Occipital lobe (tissue), 2 donors: ENCODE measurements around the gene C20orf141. TPM values are rescaled to one million over a fixed set of nuclear protein-coding genes. Genes with fewer than 3 reads are reported as not detected.
"Not testable (repeated sequence)": the region's sequence is repeated elsewhere in the genome, so short reads cannot be mapped to it uniquely, and the experiment has no call there.

Experiments
- DNase-seq: peaks from one replicate; lab custom pipeline; 2025; lab: John Stamatoyannopoulos, UW
- total RNA-seq: library from RNA; depleted of rRNA; stranded (reverse); fragments of >200 nt; gene quantifications from one replicate; pipeline ENCODE4 v1.2.3, GENCODE V29; 2014

C20orf141 gene
- total RNA-seq, 1 donor from 2014 or later: not detected

- DNase-seq: no peak
Observed at GRCh38 chr20:2799688-2800520, 14.9 kb upstream of the C20orf141 start.

GRCh38 chr20:2800521-2801285, 14.1 kb upstream of the C20orf141 start, which contains the start of gene CPXM1:
Gene CPXM1 (minus strand): TSS chr20:2800627. CDS start chr20:2800572, 55 bp downstream.
- no peak for DNase-seq

DNA sequence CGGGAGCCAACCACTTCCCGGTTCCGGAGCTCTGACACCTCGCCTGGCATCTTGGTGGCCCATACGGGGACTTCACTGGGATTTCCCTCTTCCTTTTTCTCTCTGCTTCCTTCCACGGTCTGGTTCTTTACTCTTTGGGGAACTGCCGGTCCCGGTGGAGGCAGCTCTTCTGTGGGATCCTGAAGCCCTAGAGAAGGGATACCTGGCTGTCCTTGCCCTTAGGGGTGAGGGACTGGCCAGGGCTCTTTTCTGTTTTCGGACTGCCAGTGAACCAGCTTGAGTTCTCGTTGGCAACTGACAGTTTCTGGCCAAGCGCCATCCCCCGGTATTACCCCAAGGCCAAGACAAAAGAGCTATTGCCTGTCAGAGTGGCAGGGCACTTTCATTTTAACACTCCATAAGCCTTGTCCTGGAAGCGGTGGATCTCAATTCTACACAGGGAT, 13.5 kb upstream of the C20orf141 start:
- no peak for DNase-seq

GRCh38 chr20:2804041-2804828, 10.6 kb upstream of the C20orf141 start:
- no peak for DNase-seq

DNA sequence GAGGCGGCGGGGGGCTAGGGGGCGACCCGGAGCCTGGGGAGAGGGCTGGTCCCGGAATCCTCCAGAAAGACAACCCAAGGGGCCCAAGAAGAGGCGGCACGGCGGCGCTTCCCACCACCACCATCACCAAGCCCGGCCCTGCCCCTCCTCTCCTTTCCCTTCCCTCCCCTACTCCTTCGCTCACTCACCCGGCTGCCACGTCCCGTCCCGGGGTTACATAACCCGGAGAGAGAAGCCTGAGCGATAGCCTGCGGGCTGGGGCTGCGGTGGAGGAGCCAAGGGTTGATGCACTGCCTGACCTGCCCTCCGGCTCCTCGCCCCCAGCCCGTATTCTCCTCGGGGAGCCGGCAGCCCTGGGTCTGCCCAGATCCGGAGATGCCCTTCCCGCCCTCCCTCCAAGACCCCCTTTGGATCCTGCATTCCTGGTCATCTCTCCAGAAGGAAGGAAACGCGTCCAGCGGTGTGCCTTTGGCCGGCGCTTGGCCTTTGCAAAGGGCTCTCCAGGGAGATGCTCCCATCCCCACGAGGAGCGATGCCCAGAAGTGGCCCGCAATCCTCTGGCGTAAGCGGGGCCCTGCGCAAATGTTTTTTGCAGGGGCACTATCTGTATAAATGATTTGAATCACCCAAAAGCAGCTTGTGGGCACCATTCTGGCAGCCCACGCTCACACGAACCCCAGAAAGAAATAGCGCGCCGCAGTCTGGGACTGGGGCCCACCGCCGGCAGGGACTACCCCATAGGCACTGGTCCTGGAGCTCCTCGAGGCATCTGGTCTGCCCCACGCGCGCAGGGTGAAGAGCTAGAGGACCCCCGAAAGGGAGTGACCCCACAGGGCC, 9.7 kb upstream of the C20orf141 start:
- DNase-seq: no peak

- DNase-seq: no peak
Observed at GRCh38 chr20:2805689-2806350, 9.0 kb upstream of the C20orf141 start.

- no peak for DNase-seq
Observed at GRCh38 chr20:2806351-2806701, 8.5 kb upstream of the C20orf141 start.

DNA sequence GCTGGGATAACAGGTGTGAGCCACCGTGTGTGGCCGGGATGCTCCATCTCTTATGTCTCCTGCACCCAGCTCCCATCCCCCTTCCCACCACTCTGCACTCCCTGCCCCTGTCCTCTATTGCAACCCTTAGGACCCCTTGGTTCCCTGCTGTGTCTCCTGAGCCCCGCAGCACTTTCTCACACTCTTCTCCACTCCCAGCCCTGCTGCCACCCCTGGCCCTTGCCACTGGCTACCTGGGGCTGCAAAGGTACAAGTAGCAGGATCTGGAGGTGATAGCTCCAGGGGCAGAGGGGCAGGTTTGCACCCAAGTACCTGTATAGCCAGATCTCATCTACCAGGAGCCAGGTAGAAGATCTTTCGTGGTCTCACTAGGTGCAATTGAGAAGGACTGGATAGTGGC, 7.8 kb upstream of the C20orf141 start:
- DNase-seq: no peak

DNA sequence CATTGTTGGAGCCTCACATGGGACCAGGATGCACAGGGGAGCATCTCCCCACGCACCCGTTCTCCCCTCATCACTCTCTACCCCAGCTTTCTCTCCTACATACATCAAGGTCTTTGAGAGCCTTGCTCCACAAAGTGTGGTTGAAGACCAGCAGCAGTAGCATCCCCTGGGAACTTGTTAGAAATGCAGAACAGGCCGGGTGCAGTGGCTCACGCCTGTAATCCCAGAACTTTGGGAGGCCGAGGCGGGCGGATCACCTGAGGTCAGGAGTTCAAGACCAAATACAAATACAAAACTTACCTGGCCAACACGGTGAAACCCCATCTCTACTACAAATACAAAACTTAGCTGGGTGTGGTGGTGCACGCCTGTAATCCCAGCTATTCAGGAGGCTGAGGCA, 6.9 kb upstream of the C20orf141 start:
- DNase-seq: not testable (repeated sequence)

GRCh38 chr20:2809690-2810089, 5.1 kb upstream of the C20orf141 start:
- DNase-seq: no peak

DNA sequence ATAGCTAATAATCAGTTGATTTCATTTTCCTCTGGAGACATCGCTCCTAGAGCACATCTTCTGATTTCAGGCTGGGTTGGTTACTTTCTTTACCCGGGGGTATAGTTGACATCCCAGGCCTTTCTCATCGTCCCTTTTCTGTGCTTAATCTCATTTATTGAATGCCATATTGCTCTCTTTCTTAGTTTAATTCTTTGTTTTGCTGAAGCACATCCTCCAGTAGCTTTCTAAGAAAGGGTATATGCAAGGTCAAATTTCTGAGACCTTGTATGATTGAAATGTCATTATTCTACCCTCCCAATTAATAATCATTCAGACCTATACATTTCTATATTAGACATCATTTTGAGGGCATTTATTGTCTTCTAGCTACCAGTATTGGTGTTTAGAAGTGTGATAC, 2.6 kb upstream of the C20orf141 start:
- no peak for DNase-seq

- no peak for DNase-seq
Observed at GRCh38 chr20:2814076-2814475, 711 bp upstream of the C20orf141 start.

GRCh38 chr20:2815242-2815900, 584 bp downstream of the C20orf141 start:
- DNase-seq: no peak

DNA sequence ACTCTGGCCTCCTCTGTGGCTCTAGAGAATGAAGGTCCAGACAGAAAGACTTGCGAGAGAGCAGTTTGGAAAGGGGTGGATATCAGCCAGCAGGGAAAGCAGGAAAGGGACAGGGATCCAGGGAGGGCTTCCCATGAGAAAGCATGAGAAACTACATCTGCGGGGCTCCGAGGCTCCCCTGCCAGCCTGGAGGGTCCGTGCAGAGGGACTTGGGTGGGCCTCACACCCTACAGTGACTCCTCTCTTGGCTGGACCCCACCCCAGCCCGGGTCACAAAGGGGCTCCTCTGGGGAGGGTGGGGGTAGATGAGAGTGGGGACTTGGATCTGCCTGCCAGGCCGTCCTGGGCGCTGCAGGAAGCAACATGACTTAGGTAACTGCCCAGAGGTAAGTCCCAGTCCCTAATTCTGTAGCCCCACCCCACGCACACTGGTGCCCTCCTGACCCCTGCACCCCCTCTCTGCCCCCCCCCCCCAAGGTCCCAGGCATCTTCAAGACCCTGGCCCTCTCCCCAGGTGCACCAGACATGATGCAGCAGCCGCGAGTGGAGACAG, 1.3 kb downstream of the C20orf141 start, which contains the start of gene TMEM239:
Gene TMEM239, plus strand, starts transcription at position 335 of the 553 bp plus-strand sequence. Its CDS starts 191 bp downstream, at position 526.
- no peak for DNase-seq

- DNase-seq: no peak
Observed at GRCh38 chr20:2816583-2817340, 2.0 kb downstream of the C20orf141 start.

DNA sequence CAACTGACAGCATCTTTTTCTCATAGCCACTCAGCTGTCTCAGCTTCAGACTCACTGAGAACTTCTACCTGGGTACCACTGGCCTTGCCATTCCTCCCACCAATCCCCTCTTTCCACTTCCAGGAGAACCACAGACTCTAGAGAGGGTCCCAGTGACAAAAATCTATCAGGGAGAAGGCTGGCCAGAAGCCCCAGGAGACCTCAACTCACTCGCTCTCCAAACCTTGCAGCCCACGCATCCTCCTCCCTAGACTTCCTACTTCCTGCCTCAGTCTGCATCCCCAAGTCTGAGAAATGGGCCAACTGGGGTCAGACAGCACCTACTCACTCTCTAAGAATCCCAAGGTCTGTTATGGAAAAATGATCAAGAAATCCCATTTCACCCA, 2.5 kb downstream of the C20orf141 start:
- no peak for DNase-seq

DNA sequence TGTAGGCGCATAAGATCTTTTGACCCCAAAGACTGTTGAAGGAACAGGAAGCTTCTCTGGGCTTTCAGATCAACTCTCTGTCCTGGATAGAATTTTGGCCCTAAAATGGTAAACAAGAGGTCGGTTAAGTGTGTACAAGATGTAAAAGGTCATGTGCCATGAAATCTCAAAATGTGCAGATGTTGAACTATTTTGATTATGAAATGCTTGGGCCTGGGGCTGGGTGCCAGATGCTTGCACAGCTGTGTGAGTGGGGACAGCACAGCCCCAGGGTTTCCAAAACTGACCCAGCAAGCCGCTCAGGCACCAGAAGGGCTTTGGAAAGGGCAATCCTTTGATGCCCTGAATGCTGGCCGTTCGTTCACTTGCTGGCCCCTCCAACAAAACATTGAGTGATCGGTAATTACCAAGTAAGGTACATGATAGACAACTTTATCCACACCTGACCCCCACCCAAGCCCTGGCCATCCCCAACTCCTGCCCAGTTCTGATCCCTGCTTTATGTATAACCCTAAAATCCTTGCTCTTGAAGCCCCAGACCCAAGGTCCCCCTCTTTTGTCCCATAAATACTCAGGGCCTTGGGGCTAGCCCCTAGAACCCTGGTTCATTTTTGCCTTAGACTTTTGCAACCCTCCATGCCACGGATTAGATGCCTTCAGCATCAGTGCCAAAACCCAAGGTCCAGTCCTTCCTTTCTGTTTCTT, 3.3 kb downstream of the C20orf141 start:
- DNase-seq: no peak
